Fibroblast of the aortic adventitia (primary cell): ENCODE data around the gene ARTN. TPM values are rescaled to one million over a fixed set of nuclear protein-coding genes. Genes with fewer than 3 reads are reported as not detected.

ENCODE experiments used
- DNase-seq: peaks from one replicate; pipeline ENCODE4 v3.0.0-alpha.2; 2010; ENCODE audit warnings: low read depth
- H3K4me3 ChIP-seq: 2 replicates; pipeline ENCODE4 v1.5.1; 2011; ENCODE audit warnings: low read depth, mild to moderate bottlenecking, control low read depth, low read length, moderate library complexity
- total RNA-seq: library from RNA; depleted of rRNA; stranded (reverse); fragments of >200 nt; gene quantifications from 2 replicates; pipeline ENCODE4 v1.2.3, GENCODE V29; 2012; ENCODE audit warnings: low replicate concordance
- TF ChIP-seq, protein P1 (sequence below): IDR thresholded peaks from 2 replicates; pipeline ENCODE4 v1.5.1; 2011; ENCODE audit warnings: mild to moderate bottlenecking, low read length, control low read depth, inconsistent platforms; ENCODE audit not compliant: insufficient read depth

The ARTN gene
- total RNA-seq, 1 donor: not detected

- H3K4me3 ChIP-seq: no peak overlapping the region
- DNase-seq: no peak
These were observed 49.8 kb downstream of the ARTN start for GRCh38 chr1:43983253-43983899.

GRCh38 chr1:43984855-43985254 lies 51.3 kb downstream of the ARTN start:
- no peak overlapping the region for H3K4me3 ChIP-seq
- TF ChIP-seq, protein P1, sequence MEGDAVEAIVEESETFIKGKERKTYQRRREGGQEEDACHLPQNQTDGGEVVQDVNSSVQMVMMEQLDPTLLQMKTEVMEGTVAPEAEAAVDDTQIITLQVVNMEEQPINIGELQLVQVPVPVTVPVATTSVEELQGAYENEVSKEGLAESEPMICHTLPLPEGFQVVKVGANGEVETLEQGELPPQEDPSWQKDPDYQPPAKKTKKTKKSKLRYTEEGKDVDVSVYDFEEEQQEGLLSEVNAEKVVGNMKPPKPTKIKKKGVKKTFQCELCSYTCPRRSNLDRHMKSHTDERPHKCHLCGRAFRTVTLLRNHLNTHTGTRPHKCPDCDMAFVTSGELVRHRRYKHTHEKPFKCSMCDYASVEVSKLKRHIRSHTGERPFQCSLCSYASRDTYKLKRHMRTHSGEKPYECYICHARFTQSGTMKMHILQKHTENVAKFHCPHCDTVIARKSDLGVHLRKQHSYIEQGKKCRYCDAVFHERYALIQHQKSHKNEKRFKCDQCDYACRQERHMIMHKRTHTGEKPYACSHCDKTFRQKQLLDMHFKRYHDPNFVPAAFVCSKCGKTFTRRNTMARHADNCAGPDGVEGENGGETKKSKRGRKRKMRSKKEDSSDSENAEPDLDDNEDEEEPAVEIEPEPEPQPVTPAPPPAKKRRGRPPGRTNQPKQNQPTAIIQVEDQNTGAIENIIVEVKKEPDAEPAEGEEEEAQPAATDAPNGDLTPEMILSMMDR: no peak
- DNase-seq: no peak

More at GRCh38 chr1:43983253-43983899, 49.8 kb downstream of the ARTN start:
- TF ChIP-seq, protein P1: no peak

DNA sequence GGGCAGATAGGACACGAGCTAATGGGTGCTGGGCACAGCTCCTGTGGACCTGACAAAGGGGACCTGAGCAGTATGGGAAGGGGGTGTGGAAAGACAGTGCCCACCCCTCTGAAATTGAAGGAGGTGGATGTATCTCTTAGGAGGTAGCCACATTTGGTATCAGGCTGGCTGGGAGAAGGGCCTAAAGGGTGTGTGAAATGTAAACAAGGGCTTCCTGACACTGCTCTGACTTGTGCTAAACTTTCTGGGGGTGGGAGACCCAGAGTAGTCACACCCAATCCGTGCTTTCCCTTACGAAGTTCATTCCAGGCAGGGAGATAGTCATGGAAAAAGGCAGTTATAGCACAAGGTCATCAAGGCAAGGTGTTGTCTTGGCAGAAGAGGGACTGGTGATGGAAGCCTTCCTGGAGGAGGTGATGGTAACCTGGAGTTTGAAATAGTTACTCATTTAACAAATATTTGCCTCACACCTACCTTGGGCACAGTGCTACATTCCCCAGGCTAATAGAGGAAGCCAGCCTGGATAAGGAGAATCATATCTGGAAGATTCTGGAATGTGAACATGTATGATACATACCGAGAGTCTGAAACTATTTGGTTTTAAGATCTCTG lies 52.5 kb downstream of the ARTN start:
- TF ChIP-seq, protein P1: no peak
- no peak for DNase-seq
- H3K4me3 ChIP-seq: no peak overlapping the region

GRCh38 chr1:43986712-43987111 lies 53.1 kb downstream of the ARTN start:
- DNase-seq: no peak
- H3K4me3 ChIP-seq: no peak overlapping the region
- TF ChIP-seq, protein P1: no peak

Other genes starting within 250 kb of the ARTN start
- gene ST3GAL3, start 226.3 kb upstream of the ARTN start, total RNA-seq: 20.1 and 24.0 TPM in 2 replicates
- 16.2 and 20.8 TPM in 2 replicates for gene IPO13, start 13.1 kb downstream of the ARTN start, total RNA-seq
- 15.1 and 15.6 TPM in 2 replicates for gene DPH2, start 36.2 kb downstream of the ARTN start, total RNA-seq
- 47.3 and 53.1 TPM in 2 replicates for gene ATP6V0B, start 41.2 kb downstream of the ARTN start, total RNA-seq
- 19.7 and 99.1 TPM in 2 replicates for gene B4GALT2, start 45.4 kb downstream of the ARTN start, total RNA-seq
- gene CCDC24, start 57.8 kb downstream of the ARTN start, total RNA-seq: 2.6 TPM in 2 replicates
- 6.8 and 25.9 TPM in 2 replicates for gene SLC6A9, start 97.7 kb downstream of the ARTN start, total RNA-seq
- gene KLF17, start 185.0 kb downstream of the ARTN start, total RNA-seq: 0.27 and 1.1 TPM in 2 replicates
- not detected in 2 replicates for gene KLF18, start 207.8 kb downstream of the ARTN start, total RNA-seq